Activated CD8-positive, alpha-beta memory T cell treated with anti-CD3 and anti-CD28 coated beads, Interleukin-2, amount 50 U/mL, for 4 hours (primary cell): Measurements from ENCODE around the gene SEMA7A.
A peak's percentile ranks its signal among the peaks of the same experiment; 100 is the strongest.

Source experiments
- DNase-seq: peaks from one replicate; pipeline ENCODE4 v3.0.0-alpha.2; 2020

The SEMA7A gene

DNA sequence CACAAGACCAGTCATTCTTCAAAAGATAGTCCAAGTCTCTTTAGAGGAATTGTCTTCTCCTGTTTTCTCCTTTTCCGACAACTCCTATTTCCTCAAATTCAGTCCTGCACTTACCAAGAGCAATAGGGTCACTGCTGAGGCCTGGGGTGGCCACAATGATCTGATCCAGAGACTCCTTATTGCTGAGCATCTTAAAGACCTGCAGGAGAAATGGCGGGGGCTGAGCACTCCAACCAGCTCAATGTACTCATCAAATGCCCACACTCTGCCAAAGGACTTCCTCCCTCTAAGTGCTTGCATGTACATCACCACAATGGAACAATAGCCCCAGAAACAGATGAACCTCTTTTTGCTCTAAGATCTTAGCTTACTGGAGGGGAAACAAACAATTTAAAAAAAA, 17.6 kb upstream of the SEMA7A start:
- DNase-seq = no peak

- no peak for DNase-seq
Observed at GRCh38 chr15:74449643-74450205, 16.0 kb upstream of the SEMA7A start.

- DNase-seq = no peak
Observed at GRCh38 chr15:74449095-74449494, 15.3 kb upstream of the SEMA7A start.

- DNase-seq = no peak
Observed at GRCh38 chr15:74445816-74446763, 12.3 kb upstream of the SEMA7A start.

- no peak for DNase-seq
Observed at GRCh38 chr15:74444106-74445062, 10.6 kb upstream of the SEMA7A start.

- DNase-seq = no peak
Observed at GRCh38 chr15:74443100-74443909, 9.5 kb upstream of the SEMA7A start.

GRCh38 chr15:74442604-74443003, 8.8 kb upstream of the SEMA7A start:
- no peak for DNase-seq

GRCh38 chr15:74442063-74442462, 8.3 kb upstream of the SEMA7A start:
- DNase-seq = no peak

DNA sequence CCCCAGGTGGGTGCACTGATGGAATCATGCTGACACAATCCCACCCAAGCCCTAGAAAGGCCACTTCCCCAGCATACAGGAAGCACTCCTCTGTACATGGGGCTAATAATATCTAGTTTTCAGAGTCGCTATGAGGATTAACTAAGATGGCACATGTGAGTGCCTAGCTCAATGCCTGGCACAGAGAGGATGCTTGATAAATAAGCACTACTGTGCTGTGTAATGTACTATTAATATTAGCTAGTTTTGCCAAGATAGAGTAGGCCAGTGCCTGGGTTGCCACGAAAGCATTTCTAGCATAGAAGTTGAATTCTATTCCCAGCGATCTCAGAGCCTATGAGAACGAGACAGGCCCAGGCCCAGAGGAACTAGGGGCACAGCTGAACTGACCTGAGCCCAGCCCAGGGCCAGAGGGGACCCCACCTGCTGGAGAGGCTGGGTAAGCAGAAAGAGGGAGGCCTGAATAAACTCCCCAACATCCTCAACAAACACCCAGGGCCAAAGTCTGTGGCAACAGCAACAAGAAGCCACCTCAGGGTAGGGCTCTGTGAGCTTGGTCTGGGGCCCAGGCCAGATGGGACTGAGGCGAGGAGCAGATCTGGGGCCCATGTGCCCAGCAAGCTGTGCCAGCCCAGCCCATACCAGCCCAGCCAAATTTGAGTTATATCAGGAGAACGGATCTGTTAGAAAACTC, 7.6 kb upstream of the SEMA7A start:
- no peak for DNase-seq

- DNase-seq = peak; percentile 84
Observed at GRCh38 chr15:74438721-74439316, 5.1 kb upstream of the SEMA7A start.

DNA sequence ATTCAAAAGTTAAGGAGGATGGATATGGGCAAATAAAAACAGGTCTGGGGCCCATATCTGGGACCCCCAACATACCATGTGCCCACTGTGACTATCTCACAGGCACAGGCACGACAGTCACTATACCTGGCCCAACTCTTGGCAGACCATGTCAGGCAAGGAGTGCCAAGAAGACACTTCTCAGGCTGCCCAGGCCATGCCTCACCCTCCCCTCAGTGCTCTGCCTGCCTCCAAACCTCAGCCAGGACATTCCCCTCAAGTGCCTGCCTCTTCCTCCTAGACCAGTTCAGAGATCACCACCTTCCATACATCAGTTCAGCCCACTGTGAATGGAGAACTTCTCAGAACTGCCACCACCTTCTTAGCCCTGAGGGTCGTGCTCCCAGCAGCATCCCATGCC, 4.4 kb upstream of the SEMA7A start:
- no peak for DNase-seq

GRCh38 chr15:74434263-74435136, 742 bp upstream of the SEMA7A start:
- DNase-seq = no peak

GRCh38 chr15:74432968-74433591, 678 bp downstream of the SEMA7A start:
- no peak for DNase-seq

- DNase-seq = no peak
Observed at GRCh38 chr15:74432271-74432967, 1.3 kb downstream of the SEMA7A start.

- no peak for DNase-seq
Observed at GRCh38 chr15:74431645-74432044, 2.1 kb downstream of the SEMA7A start.

- no peak for DNase-seq
Observed at GRCh38 chr15:74431116-74431515, 2.6 kb downstream of the SEMA7A start.

- DNase-seq = no peak
Observed at GRCh38 chr15:74430510-74430951, 3.2 kb downstream of the SEMA7A start.

DNA sequence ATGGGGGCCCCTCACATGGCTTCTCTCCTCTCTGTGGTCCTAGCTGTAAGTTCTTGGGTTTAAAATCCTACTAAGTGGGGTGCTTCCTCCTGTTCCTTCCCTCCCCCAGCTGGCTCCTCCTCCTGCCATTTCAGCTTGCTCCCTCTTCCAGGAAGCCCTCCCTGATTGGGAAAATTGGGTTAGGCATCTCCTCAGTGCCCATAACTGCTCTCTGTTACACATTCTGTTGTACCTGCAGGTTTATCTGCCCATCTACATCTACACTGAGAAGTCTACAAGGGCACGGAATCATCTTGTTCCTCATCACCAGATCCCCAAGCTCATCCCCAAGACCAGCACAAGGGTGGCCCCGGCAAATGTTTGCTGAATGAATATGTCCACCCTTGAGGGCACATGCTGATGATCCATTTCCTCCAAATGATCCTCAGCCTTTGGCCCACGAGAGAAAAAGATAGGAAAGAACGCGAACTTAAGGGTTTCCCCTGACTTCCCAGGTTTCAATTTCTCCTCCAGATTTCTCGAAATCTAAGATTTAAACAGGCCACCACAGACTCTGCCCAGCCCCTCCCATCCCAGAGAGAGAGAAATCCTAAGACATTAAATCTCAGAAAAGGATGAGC, 3.9 kb downstream of the SEMA7A start:
- DNase-seq = no peak
